Measurements from ENCODE around the gene GPC4. TPM values are rescaled to one million over a fixed set of nuclear protein-coding genes. Genes with fewer than 3 reads are reported as not detected.

GPC4 gene
- total and polyA plus RNA-seq, 4 donors: 19.5 to 60.4 (median 29.1) TPM

DNA sequence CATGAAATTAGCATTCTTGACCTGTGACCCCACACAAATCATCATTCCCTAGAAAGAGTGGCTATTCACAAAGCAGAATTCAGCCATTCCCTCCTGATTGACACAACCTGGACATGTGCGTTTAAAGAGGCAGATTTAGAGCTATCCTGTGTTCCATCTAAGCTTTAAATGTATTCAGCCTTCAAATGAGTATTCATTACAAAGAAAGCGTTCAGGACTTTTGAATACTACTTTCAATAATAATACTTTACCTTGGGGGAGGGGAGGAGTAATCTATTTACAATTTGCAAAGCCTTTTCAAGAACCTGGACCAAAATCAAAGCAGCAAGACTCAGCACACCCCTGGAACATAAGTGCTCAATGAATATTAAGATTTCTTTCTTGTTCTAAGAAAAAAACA, 22.5 kb upstream of the GPC4 start:
- Histone ChIP-seq H3K9ac (ENCODE audit: insufficient read depth in 1 of 2, low read length in 2 of 2) (no peak overlapping the region), H3K4me3 (no peak overlapping the region), H3K4me1 (ENCODE audit: control insufficient read depth in 5 of 5, insufficient read depth in 5 of 5, low read length in 5 of 5) (peaks cover 0 to 3% (median 0%) of the 10 kb centered on the region in 5 donors), H3K27ac (ENCODE audit: low read depth in 1 of 2, low read length in 1 of 2) (no peak overlapping the region), H3K36me3 (ENCODE audit: control insufficient read depth in 4 of 4, insufficient read depth in 4 of 4, low read length in 4 of 4) (no peaks in the 10 kb centered on the region), H3K27me3 (ENCODE audit: control insufficient read depth in 3 of 3, insufficient read depth in 3 of 3, low read length in 2 of 3) (peaks cover 0 to 8% (median 0%) of the 10 kb centered on the region in 3 donors), H3K9me3 (ENCODE audit: control insufficient read depth in 4 of 4, insufficient read depth in 3 of 4, low read length in 3 of 4) (no peaks in the 10 kb centered on the region)
- DNase-seq (no peak), ATAC-seq (ENCODE audit: insufficient read depth, low FRiP score) (no peak)
- TF ChIP-seq, protein P1, sequence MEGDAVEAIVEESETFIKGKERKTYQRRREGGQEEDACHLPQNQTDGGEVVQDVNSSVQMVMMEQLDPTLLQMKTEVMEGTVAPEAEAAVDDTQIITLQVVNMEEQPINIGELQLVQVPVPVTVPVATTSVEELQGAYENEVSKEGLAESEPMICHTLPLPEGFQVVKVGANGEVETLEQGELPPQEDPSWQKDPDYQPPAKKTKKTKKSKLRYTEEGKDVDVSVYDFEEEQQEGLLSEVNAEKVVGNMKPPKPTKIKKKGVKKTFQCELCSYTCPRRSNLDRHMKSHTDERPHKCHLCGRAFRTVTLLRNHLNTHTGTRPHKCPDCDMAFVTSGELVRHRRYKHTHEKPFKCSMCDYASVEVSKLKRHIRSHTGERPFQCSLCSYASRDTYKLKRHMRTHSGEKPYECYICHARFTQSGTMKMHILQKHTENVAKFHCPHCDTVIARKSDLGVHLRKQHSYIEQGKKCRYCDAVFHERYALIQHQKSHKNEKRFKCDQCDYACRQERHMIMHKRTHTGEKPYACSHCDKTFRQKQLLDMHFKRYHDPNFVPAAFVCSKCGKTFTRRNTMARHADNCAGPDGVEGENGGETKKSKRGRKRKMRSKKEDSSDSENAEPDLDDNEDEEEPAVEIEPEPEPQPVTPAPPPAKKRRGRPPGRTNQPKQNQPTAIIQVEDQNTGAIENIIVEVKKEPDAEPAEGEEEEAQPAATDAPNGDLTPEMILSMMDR (IDR thresholded peaks at IDR 0.05; ENCODE audit: control extremely low read depth, extremely low read depth): no peak
- WGBS, 2 donors: 52 to 88% methylated on average over 2 of the region's 2 CpGs

DNA sequence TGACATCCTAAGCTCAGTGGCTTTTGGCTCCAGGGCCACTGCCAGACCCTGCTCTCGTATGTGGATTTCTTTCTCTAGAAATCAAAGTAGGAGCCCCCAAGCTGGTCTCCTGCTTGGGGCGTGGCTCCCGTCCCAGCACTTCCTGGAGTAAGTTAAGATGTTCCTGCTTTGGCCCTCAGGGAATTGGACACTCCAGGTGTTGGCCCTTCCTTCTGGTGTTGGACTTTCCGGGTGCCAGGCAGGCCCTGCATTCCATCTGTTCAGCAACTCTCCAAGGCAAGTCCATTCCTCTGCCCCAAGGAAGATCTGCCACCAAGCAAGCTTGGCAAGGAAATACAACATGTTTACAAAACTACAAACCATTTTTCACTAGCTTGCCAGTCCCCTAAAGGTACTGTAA, 22.1 kb upstream of the GPC4 start:
- H3K4me1 ChIP-seq (ENCODE audit: control insufficient read depth in 5 of 5, insufficient read depth in 5 of 5, low read length in 5 of 5): peaks cover 0 to 3% (median 0%) of the 10 kb centered on the region in 5 donors
- H3K27me3 ChIP-seq (ENCODE audit: control insufficient read depth in 3 of 3, insufficient read depth in 3 of 3, low read length in 2 of 3): peaks cover 0 to 8% (median 0%) of the 10 kb centered on the region in 3 donors
- DNase-seq (no peak), ATAC-seq (ENCODE audit: insufficient read depth, low FRiP score) (no peak)
- H3K9me3 ChIP-seq (ENCODE audit: control insufficient read depth in 4 of 4, insufficient read depth in 3 of 4, low read length in 3 of 4): no peaks in the 10 kb centered on the region
- no peaks in the 10 kb centered on the region for H3K36me3 ChIP-seq (ENCODE audit: control insufficient read depth in 4 of 4, insufficient read depth in 4 of 4, low read length in 4 of 4)
- no peak overlapping the region for H3K27ac ChIP-seq (ENCODE audit: low read depth in 1 of 2, low read length in 1 of 2)
- WGBS, 2 donors: 54 to 77% methylated on average over 4 of the region's 4 CpGs
- TF ChIP-seq, protein P1 (IDR thresholded peaks at IDR 0.05; ENCODE audit: control extremely low read depth, extremely low read depth): no peak
- H3K9ac ChIP-seq (ENCODE audit: insufficient read depth in 1 of 2, low read length in 2 of 2): no peak overlapping the region
- no peak overlapping the region for H3K4me3 ChIP-seq

DNA sequence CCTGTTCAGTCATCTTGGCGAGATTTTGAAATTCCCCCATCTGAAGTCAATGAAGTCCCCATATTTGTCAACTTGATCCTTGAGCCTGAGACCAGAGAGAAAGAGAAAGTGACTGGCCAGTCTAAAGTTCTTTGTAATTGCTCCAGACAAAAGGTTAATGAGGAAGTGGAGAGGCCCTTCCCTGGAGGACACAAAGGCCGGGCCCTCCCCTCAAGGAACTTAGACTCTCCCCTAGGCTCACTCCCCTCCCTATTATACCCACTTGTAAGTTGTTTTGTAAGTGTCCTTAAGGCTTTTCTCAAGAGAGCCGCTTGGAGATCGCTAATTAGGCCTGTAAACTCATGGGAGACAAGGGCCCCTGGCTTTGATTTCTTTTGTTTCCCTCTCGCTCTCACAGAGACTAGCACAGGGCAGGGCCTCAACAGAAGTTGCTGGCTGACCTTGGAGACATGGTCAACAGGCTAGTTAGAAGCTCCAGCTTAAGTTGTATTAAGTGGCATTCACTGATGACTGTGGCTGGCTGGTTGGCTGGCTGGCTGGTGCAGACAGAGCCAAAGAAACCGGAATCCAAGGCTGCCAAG, 20.3 kb upstream of the GPC4 start:
- TF ChIP-seq, protein P1 (IDR thresholded peaks at IDR 0.05; ENCODE audit: control extremely low read depth, extremely low read depth): no peak
- H3K9ac ChIP-seq (ENCODE audit: insufficient read depth in 1 of 2, low read length in 2 of 2): no peak overlapping the region
- ATAC-seq (ENCODE audit: insufficient read depth, low FRiP score) (no peak), DNase-seq (no peak)
- peaks cover 0 to 3% (median 0%) of the 10 kb centered on the region in 5 donors for H3K4me1 ChIP-seq (ENCODE audit: control insufficient read depth in 5 of 5, insufficient read depth in 5 of 5, low read length in 5 of 5)
- 44 to 86% methylated on average over 6 of the region's 6 CpGs for WGBS, 2 donors
- H3K9me3 ChIP-seq (ENCODE audit: control insufficient read depth in 4 of 4, insufficient read depth in 3 of 4, low read length in 3 of 4): no peaks in the 10 kb centered on the region
- H3K4me3 ChIP-seq: no peak overlapping the region
- no peaks in the 10 kb centered on the region for H3K36me3 ChIP-seq (ENCODE audit: control insufficient read depth in 4 of 4, insufficient read depth in 4 of 4, low read length in 4 of 4)
- H3K27me3 ChIP-seq (ENCODE audit: control insufficient read depth in 3 of 3, insufficient read depth in 3 of 3, low read length in 2 of 3): peaks cover 0 to 8% (median 8%) of the 10 kb centered on the region in 3 donors
- no peak overlapping the region for H3K27ac ChIP-seq (ENCODE audit: low read depth in 1 of 2, low read length in 1 of 2)
